Activated CD8-positive, alpha-beta memory T cell treated with anti-CD3 and anti-CD28 coated beads for 48 hours (primary cell): ENCODE data around the gene RTL1.

ENCODE experiments used
- DNase-seq, 3 experiments: peaks; one replicate each; pipeline ENCODE4 v3.0.0-alpha.2; 2020; ENCODE audit warnings: low read depth in 2 of 3, low spot score in 2 of 3

The RTL1 gene

GRCh38 chr14:100882026-100882967 is 21.2 kb downstream of the RTL1 start:
- no peak for DNase-seq

GRCh38 chr14:100881211-100882025 is 22.1 kb downstream of the RTL1 start:
- no peak for DNase-seq

- no peak for DNase-seq
These were observed 23.0 kb downstream of the RTL1 start for GRCh38 chr14:100880271-100881101.

GRCh38 chr14:100879782-100880181 is 23.7 kb downstream of the RTL1 start:
- DNase-seq, result no peak

DNA sequence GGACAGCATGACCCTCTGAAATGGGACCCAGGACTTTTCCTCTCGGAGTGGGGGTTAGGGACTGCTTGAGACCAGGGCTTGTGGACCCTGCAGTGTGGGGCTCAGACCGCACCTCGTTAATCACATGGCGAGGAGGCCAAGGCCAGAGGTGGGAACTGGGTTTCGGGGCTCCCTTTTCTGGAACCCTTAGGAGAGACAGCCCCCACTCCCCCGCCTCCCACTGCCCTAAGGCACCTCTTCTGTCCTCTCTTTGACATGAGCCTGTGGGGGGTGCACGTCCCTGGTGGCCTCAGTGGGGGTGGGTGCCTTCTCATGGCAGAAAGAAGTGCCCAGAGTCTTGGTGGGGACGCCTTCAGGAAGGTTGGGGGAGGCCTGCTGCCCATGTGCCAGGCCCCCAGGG is 24.3 kb downstream of the RTL1 start:
- no peak for DNase-seq

DNA sequence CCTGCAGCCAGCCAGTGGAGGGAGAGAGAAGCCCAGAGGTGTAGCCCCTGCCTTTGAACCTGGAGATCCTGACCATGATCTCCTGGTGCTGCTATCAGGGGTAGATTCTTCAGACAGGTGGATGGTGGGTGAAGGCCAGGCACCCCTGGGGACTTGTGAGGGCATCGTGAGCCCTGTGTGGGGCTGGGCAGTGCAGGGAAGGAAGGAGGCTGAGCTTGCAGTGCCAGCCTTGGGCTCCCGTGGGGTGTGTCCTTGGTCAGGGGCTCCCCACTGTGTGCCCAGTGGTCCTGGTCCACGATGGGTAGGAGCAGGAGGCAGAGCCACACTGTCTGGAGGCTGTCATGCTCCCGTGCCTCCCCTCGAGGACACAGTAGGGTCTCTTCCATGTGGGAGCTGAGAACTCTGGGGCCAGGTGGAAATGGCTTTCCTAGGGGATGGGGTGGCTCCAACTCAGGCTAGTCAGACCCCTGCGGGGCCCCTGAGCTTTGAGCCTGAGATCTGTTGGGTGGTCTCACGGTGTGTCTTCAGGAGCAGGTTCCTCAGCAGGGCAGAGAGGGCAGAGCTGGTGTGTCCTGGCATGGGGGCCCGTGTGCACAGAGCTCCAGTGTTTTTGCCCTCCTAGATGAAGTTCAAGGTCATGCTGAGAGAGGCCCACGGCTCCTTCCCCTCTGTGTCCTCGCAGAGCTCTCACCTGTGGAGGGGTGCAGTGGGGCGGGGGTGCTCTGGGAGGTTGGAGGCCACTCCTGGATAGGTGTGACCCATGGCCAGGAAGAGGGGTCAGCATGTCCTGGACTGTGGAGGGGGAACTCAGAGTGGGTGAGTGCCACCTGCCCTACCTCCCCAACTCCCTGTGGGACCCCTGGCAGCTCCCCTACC is 25.0 kb downstream of the RTL1 start:
- no peak for DNase-seq

DNA sequence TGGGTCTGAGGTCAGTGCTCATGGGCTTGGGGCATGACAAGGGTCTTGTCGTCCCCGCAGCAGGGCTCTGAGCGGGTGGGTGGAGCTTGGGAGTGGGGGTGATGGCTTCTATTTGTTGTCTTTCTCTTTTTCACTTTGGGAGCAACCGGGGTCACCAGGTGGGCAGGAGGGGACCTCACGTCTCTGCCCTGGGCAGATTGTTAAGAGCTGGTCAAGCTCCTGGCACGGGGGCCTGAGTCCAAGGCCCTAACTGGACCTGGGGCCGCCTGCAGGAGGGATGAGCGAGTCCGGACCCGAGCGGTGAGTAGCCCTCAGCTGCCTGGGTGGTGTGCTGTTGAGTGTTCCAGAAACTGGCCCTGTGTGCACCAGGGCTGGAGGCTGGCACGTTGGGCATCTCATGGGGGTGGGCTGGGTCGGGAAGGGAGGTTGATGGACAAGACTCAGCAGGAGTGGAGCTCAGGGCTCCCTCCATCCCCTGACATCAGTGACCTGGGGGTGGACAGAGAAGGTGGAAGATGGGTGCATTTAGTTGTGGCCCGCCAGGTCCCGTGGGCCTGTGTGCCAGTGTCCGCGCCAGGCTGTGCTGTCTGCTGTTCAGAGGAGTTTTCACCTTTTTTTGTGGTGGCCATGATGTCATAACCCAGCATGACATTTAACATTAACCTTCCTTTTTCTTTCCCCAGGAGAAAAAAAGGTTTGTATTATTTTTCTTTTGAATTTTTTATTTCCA is 27.5 kb downstream of the RTL1 start:
- DNase-seq, result no peak

DNA sequence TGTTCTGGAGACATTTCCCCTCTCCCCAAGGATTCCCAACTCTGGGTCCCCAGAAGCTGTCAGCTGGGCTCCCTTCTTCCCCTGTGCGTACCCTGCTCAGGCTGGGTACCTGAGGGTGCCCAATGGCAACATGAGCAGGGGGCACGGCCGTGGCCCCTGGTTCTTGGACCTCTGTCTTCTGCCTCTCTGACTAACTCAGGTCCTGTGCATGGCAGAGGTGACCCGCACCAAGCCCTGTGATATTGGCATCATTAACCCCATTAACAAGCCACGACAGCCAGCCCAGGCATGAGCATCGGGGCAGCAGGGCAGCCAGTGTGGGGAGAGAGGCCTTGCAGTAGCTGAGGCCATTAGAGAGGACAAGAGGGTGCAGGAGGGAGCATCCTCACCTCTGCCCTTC is 28.4 kb downstream of the RTL1 start:
- DNase-seq, result no peak

DNA sequence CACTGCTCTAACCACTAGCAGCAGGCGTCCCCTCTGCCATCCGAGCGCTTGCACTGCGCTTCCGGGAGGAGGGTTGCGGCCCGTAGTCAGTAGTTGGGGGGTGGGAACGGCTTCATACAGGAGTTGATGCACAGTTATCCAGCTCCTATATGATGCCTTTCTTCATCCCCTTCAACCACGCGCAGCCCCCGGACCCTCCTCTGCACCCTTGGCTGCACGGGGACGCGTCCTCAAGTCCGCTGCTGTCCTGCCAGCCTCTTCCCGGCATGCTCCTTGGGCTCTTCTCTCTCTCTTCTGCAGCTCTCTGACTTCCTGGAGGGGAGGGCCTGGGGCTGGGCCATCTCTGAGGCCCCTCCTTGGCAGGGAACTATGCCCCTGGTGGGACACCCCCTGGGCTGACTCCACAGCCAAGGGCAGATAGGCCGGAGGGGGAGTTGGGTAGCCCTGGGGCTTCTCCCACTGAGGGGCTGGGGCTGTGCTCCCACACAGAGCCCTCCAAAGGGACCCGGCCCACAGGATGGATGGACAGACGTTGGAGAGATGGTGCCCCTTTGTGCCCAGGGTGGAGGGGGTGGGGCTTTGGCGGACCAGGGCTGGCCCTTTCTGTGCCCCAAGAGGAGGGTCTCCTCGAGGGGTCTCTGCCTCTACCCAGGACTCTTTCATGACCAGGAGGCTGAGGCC is 29.0 kb downstream of the RTL1 start:
- DNase-seq, result no peak

DNA sequence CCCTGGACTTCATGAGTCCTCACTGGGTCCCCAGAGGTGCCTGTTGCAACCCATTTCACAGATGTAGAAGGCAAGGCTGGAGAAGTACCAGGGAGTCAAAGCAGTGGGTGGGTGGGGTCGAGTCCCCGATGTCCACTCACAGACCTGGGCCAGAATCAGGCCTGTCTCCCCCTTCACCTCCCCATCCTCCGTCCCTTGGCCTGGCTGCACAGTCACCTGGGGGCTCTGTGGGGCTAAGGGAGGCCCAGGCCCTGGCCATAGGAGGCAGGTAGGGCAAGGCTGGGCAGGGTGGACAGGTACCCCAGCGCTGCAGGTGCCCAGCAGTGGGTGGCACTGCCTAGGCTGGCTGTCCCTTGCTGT is 29.5 kb downstream of the RTL1 start:
- DNase-seq, result no peak

- DNase-seq, result no peak
These were observed 30.4 kb downstream of the RTL1 start for GRCh38 chr14:100873096-100873482.

- DNase-seq, result no peak
These were observed 31.0 kb downstream of the RTL1 start for GRCh38 chr14:100872259-100873095.

DNA sequence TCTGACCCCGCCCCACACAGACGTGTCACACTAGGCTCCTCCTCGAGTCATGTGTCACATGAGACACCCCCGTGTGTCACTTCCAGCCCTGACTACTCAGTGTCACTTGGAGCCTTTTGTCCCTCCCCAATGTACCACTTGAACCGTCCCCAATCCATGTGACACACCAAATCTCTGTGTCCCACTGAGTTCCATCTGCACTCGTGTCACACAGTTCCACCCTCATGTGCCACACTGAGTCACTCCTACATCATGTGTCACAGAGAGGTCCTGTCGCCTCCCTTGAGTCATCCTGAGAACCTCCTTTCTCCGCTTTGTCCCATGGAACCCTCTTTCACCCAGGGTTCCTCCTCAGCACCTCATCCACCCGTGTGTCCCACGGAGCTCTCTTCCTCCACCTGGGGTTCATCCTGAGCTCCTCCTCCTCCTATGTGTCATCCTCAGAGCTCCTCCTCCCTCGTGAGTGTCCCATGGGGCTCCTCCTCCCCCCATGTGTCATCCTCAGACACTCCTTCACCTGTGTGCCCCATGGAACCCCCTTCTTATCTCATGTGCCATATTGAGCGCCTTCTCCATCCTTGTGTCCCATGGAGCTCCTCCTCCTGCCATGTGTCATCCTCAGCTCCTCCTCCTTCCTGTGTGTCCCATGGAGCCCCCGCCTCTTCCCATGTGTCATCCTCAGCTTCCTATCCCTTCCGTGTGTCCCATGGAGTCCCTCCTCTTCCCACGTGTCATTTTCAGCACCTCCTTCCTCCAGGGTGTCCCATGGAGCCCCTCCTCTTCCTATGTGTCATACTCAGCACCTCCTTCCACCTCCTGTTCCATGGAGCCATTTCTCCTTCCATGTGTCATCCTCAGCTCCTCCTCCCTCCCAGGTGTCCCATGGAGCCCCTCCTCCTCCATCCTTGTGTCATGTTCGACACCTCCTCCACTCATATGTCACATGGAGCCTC is 32.0 kb downstream of the RTL1 start:
- no peak for DNase-seq

DNA sequence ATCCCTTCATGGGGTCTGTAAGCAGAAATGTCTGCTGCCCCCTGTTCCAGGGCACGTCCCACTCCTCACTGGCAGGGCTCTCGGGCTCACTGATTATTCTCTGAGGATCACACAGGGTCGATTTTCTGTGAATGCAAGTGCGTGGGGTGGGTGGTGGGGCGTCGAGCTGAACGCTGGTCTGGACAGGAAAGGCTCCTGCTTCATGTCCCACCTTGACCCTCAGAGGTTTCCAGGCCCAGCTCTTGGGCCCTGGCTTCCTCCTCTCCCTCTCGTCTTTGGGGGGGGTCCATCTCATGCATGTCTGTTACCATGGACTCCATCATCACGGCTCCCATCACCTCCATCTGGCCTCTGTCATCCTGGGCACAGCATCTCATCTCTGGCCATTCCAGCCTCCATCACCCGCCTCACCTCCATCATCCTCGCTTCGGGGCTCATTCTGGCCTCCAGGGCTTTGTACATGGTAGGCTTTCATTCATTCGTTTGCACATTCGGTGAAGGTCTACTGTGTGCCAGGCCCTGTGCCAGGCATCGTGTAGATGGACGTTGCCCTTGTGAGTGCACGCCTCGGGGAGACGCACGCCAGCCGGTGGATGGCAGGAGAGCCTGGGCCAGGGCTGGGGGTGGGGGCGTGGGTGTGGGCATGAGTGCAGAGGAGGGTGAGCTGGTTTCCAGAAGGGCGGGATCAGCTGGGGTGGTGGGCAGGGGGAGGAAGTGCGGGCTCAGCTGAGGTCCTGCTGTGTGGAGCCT is 34.7 kb downstream of the RTL1 start:
- DNase-seq, result no peak

- DNase-seq, result no peak
These were observed 35.7 kb downstream of the RTL1 start for GRCh38 chr14:100867631-100868315.
